Measurements from ENCODE around the gene TTLL11.

The TTLL11 gene

GRCh38 chr9:121776739-121777637, 316.1 kb downstream of the TTLL11 start:
- Histone ChIP-seq H3K4me2 (no peak overlapping the region), H3K4me1 (peaks cover 0 to 54% (median 46%) of the 10 kb centered on the region in 10 experiments; a peak in 17 of 20 replicates), H3K27me3 (no peaks in the 10 kb centered on the region), H3K36me3 (peaks cover 16 to 78% (median 52%) of the 10 kb centered on the region in 11 experiments), H3K27ac (no peak overlapping the region), H3K4me3 (no peak overlapping the region), H3K9me3 (replicated peaks in 1 of 11) (peaks cover 10 to 24% (median 13%) of the 10 kb centered on the region in 11 experiments), H3K9ac (no peak overlapping the region), H4K20me1 (peaks cover 0 to 16% (median 0%) of the 10 kb centered on the region in 11 experiments; a peak in 3 of 22 replicates)
- TF ChIP-seq Cebpa-rat (IDR thresholded peaks at IDR 0.05), result no peak

- no peak for TF ChIP-seq Cebpa-rat (IDR thresholded peaks at IDR 0.05)
- Histone ChIP-seq H4K20me1 (peaks cover 0 to 16% (median 0%) of the 10 kb centered on the region in 11 experiments; a peak in 3 of 22 replicates), H3K4me1 (peaks cover 0 to 46% (median 38%) of the 10 kb centered on the region in 10 experiments; a peak in 17 of 20 replicates), H3K36me3 (peaks cover 16 to 73% (median 46%) of the 10 kb centered on the region in 11 experiments), H3K27me3 (no peaks in the 10 kb centered on the region), H3K9ac (0 out of 22 replicates have a peak overlapping the region, but pooled peaks of 1 of the 11 experiments have one; percentile 64), H3K9me3 (replicated peaks in 1 of 11) (peaks cover 10 to 24% (median 13%) of the 10 kb centered on the region in 11 experiments), H3K4me3 (no peak overlapping the region), H3K27ac (no peak overlapping the region; a peak in 1 of 22 replicates), H3K4me2 (no peak overlapping the region; a peak in 1 of 22 replicates)
Observed at GRCh38 chr9:121776001-121776738, 316.9 kb downstream of the TTLL11 start.

- Histone ChIP-seq H3K27me3 (no peaks in the 10 kb centered on the region), H3K27ac (peak overlapping the region in 6 of 11 experiments; percentile 1 to 73 (median 55); a peak in 10 of 22 replicates), H3K4me2 (peak overlapping the region in 10 of 11 experiments; percentile 10 to 96 (median 74); a peak in 20 of 22 replicates), H3K9ac (peak overlapping the region in 6 of 11 experiments; percentile 1 to 64 (median 46); a peak in 11 of 22 replicates), H4K20me1 (peaks cover 0 to 18% (median 0%) of the 10 kb centered on the region in 11 experiments; a peak in 4 of 22 replicates), H3K4me3 (no peak overlapping the region; a peak in 1 of 20 replicates), H3K4me1 (peaks cover 0 to 34% (median 27%) of the 10 kb centered on the region in 10 experiments; a peak in 17 of 20 replicates), H3K9me3 (replicated peaks in 1 of 11) (peaks cover 10 to 24% (median 13%) of the 10 kb centered on the region in 11 experiments), H3K36me3 (peaks cover 16 to 70% (median 54%) of the 10 kb centered on the region in 11 experiments)
- TF ChIP-seq Cebpa-rat (IDR thresholded peaks at IDR 0.05), result no peak
Observed at GRCh38 chr9:121774715-121775613, 318.1 kb downstream of the TTLL11 start.

GRCh38 chr9:121773954-121774714, 319.0 kb downstream of the TTLL11 start:
- Histone ChIP-seq H3K4me2 (peak overlapping the region in 10 of 11 experiments; percentile 10 to 96 (median 74); a peak in 20 of 22 replicates), H3K27ac (peak overlapping the region in 6 of 11 experiments; percentile 1 to 73 (median 55); a peak in 10 of 22 replicates), H3K9me3 (replicated peaks in 1 of 11) (peaks cover 10 to 24% (median 13%) of the 10 kb centered on the region in 11 experiments), H3K9ac (peak overlapping the region in 7 of 11 experiments; percentile 1 to 64 (median 40); a peak in 9 of 22 replicates), H3K4me1 (peaks cover 0 to 27% (median 24%) of the 10 kb centered on the region in 10 experiments; a peak in 17 of 20 replicates), H4K20me1 (peaks cover 0 to 26% (median 0%) of the 10 kb centered on the region in 11 experiments; a peak in 4 of 22 replicates), H3K36me3 (peaks cover 16 to 72% (median 58%) of the 10 kb centered on the region in 11 experiments), H3K27me3 (no peaks in the 10 kb centered on the region), H3K4me3 (no peak overlapping the region; a peak in 1 of 20 replicates)
- no peak for TF ChIP-seq Cebpa-rat (IDR thresholded peaks at IDR 0.05)

GRCh38 chr9:121773286-121773953, 319.7 kb downstream of the TTLL11 start:
- H3K4me2 ChIP-seq, result peak overlapping the region in 8 of 11 experiments; percentile 57 to 96 (median 79); a peak in 17 of 22 replicates
- H3K4me3 ChIP-seq, result no peak overlapping the region
- peaks cover 7 to 17% (median 9%) of the 10 kb centered on the region in 11 experiments for H3K9me3 ChIP-seq (replicated peaks in 1 of 11)
- peak overlapping the region in 3 of 11 experiments; percentile 58 to 73 (median 64); a peak in 3 of 22 replicates for H3K27ac ChIP-seq
- H4K20me1 ChIP-seq, result peaks cover 0 to 28% (median 0%) of the 10 kb centered on the region in 11 experiments; a peak in 4 of 22 replicates
- peak overlapping the region in 4 of 11 experiments; percentile 15 to 63 (median 46); a peak in 3 of 22 replicates for H3K9ac ChIP-seq
- H3K27me3 ChIP-seq, result no peaks in the 10 kb centered on the region
- H3K36me3 ChIP-seq, result peaks cover 20 to 76% (median 60%) of the 10 kb centered on the region in 11 experiments
- peaks cover 0 to 27% (median 24%) of the 10 kb centered on the region in 10 experiments; a peak in 17 of 20 replicates for H3K4me1 ChIP-seq
- TF ChIP-seq Cebpa-rat (IDR thresholded peaks at IDR 0.05), result no peak

GRCh38 chr9:121772600-121773285, 320.4 kb downstream of the TTLL11 start:
- Histone ChIP-seq H3K4me1 (peaks cover 0 to 27% (median 24%) of the 10 kb centered on the region in 10 experiments; a peak in 17 of 20 replicates), H3K27me3 (no peaks in the 10 kb centered on the region), H3K4me3 (no peak overlapping the region), H3K4me2 (no peak overlapping the region), H3K9ac (no peak overlapping the region), H4K20me1 (peaks cover 0 to 34% (median 0%) of the 10 kb centered on the region in 11 experiments; a peak in 4 of 22 replicates), H3K9me3 (replicated peaks in 1 of 11) (peaks cover under 1 to 10% (median 2%) of the 10 kb centered on the region in 11 experiments; a peak in 20 of 22 replicates), H3K27ac (no peak overlapping the region), H3K36me3 (peaks cover 15 to 76% (median 56%) of the 10 kb centered on the region in 11 experiments; a peak in 21 of 22 replicates)
- no peak for TF ChIP-seq Cebpa-rat (IDR thresholded peaks at IDR 0.05)

Measured in BLaER1 treated with 17β-estradiol and CSF1 and Interleukin-3, amounts not matched to agents 10 nM and 100 nM (cell line).